Chondrocyte (in vitro differentiated cells): ENCODE measurements around the gene ELFN2. TPM values are rescaled to one million over a fixed set of nuclear protein-coding genes. Genes with fewer than 3 reads are reported as not detected.

Experiments used
- DNase-seq: peaks from one replicate; pipeline ENCODE4 v3.0.0; 2021; ENCODE audit warnings: mixed read lengths, low spot score
- H3K27ac Mint-ChIP-seq: one replicate; pipeline ENCODE4 v1.8.0; 2021; ENCODE audit warnings: mild to moderate bottlenecking, moderate library complexity, mixed read lengths; ENCODE audit not compliant: unreplicated experiment
- H3K27me3 Mint-ChIP-seq: 2 replicates; pipeline ENCODE4 v1.8.0; 2021; ENCODE audit warnings: low read depth, mixed read lengths
- H3K36me3 Mint-ChIP-seq: 2 replicates; pipeline ENCODE4 v1.8.0; 2021; ENCODE audit warnings: low read depth, mixed read lengths
- H3K4me1 Mint-ChIP-seq: 2 replicates; pipeline ENCODE4 v1.8.0; 2021; ENCODE audit warnings: low read depth, mild to moderate bottlenecking, mixed read lengths
- H3K4me3 Mint-ChIP-seq: one replicate; pipeline ENCODE4 v1.8.0; 2021; ENCODE audit warnings: mild to moderate bottlenecking, moderate library complexity, mixed read lengths; ENCODE audit not compliant: unreplicated experiment
- H3K9me3 Mint-ChIP-seq: 2 replicates; pipeline ENCODE4 v1.8.0; 2021; ENCODE audit warnings: low read depth, mixed read lengths
- total RNA-seq: library from RNA; stranded (reverse); gene quantifications from 3 replicates; pipeline ENCODE4 v1.2.1, GENCODE V29; 2021
- TF ChIP-seq, protein P1 (sequence below): fragments of 200-600 bp; sonication (generic); IDR thresholded peaks from 2 replicates; pipeline ENCODE4 v1.5.0; 2021; ENCODE audit warnings: antibody characterized with exemption, mild to moderate bottlenecking, moderate library complexity

Gene ELFN2
- total RNA-seq, 1 donor from 2014 or later = 0.65 TPM

DNA sequence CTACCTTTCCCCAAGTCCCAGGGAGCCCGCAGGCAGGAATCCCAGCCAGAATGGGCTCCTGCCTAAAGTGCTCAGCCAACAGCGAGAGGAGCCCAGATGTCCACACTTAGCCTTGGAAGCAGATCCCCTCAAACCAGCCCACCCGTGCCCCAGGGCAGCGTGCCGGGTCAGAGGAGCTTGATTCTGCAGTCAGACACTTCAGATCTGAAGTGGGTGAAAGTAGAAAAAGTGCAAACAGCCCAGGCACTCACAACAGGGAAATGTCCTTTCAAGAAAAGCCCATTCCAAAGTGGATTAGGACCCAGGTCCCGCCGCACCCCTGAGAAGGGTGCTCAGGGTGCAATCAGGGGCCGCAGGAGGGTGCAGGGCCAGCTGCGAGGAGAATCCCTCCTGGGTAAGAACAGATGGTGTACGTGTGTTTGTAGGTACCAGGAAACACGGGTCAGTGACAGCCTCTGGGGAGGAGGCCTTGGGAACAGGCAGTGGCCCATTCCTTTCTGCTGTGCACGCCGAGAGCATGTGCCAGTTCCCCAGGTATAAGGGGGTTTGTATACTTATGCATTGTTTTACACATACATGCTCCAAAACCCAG, 17.7 kb downstream of the ELFN2 start:
- Mint-ChIP-seq H3K27ac (no peak overlapping the region), H3K27me3 (peaks cover 6% of the 10 kb centered on the region)
- TF ChIP-seq, protein P1, sequence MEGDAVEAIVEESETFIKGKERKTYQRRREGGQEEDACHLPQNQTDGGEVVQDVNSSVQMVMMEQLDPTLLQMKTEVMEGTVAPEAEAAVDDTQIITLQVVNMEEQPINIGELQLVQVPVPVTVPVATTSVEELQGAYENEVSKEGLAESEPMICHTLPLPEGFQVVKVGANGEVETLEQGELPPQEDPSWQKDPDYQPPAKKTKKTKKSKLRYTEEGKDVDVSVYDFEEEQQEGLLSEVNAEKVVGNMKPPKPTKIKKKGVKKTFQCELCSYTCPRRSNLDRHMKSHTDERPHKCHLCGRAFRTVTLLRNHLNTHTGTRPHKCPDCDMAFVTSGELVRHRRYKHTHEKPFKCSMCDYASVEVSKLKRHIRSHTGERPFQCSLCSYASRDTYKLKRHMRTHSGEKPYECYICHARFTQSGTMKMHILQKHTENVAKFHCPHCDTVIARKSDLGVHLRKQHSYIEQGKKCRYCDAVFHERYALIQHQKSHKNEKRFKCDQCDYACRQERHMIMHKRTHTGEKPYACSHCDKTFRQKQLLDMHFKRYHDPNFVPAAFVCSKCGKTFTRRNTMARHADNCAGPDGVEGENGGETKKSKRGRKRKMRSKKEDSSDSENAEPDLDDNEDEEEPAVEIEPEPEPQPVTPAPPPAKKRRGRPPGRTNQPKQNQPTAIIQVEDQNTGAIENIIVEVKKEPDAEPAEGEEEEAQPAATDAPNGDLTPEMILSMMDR = no peak

DNA sequence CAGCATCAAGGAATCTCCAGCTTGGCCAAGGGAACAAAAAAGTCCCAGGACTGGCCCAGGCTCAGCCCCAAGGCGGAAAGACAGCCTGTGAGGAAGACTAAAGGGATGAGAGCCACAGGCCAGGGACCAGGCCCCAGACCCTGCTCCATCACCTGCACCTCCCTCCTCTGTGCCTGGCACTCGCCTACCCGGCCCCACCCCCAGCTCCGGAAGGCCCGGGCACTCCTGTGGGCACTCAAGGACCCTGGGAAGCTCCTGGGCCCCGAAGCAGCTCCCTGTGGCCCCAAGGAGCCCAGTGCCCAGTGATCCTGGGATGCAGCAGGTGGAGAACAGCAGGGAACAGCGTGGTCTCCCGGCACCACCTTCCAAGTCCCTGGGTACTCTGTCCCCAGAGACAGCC, 18.2 kb downstream of the ELFN2 start:
- Mint-ChIP-seq H3K9me3 (no peaks in the 10 kb centered on the region), H3K27me3 (peaks cover 8% of the 10 kb centered on the region), H3K4me1 (no peaks in the 10 kb centered on the region), H3K4me3 (no peak overlapping the region), H3K27ac (no peak overlapping the region), H3K36me3 (no peaks in the 10 kb centered on the region)
- no peak for DNase-seq
- TF ChIP-seq, protein P1 = no peak

More for the DNA sequence above, 17.7 kb downstream of the ELFN2 start:
- Mint-ChIP-seq H3K36me3 (no peaks in the 10 kb centered on the region), H3K9me3 (no peaks in the 10 kb centered on the region), H3K4me3 (no peak overlapping the region), H3K4me1 (no peaks in the 10 kb centered on the region)
- DNase-seq = no peak

DNA sequence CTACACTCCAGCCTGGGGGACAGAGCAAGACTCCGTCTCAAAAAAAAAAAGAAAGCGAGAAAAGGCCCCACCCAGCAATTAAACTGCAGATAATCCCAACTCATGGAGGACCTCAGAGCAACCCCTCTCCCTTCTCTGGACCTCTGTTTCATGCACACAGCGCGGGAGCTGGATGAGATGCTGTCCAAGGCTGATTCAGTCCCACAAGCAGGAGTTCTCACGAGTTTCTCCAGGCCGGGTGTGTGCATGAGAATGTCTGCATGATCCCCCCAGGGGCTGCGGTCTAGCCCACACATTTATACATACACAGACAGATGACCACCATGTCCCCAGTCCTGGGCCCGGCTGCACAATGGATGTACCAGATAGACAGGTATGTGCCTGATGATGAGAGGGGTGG, 19.4 kb downstream of the ELFN2 start:
- Mint-ChIP-seq H3K4me3 (no peak overlapping the region), H3K4me1 (no peaks in the 10 kb centered on the region), H3K27ac (no peak overlapping the region), H3K9me3 (no peaks in the 10 kb centered on the region), H3K36me3 (no peaks in the 10 kb centered on the region), H3K27me3 (peaks cover 11% of the 10 kb centered on the region)
- TF ChIP-seq, protein P1 = no peak
- no peak for DNase-seq

DNA sequence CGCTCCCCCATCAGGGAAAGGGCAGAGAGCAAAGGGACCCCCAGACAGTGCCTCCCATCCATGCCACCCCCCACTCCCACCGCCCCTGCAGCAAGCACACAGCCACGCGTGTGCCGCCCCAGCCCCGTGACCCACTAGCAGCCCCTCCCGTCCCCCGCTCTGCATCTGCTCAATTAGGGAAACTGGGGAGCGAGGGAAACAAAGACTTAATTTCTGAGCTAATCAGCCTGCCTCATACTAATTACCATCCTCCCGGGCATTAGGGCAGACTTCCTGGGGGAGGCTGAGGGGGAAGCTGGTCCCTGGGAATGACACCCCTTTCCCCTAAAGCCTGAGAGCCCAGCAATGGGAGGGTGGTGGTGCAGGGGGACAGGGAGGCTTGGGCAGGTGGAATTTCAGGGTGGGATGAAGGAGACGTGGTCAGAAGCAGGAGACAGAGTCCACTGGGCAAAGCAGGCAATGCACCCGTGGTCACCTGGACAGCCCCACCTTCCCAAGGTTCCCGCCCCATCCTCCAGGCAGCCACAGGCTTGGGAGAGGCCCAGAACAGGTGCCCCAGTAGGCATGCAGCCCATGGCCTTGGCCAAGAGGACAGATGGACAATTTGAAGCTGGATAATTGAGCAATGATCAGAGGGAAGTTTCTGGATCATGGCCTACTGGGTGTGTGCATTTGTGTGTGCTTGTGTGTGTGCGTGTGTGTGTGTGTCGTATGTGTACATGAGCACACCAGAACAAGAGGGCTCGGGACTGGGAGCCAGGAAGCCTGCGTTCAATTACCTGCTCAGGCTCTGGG, 20.6 kb downstream of the ELFN2 start:
- no peaks in the 10 kb centered on the region for H3K9me3 Mint-ChIP-seq
- no peaks in the 10 kb centered on the region for H3K36me3 Mint-ChIP-seq
- H3K4me3 Mint-ChIP-seq = no peak overlapping the region
- TF ChIP-seq, protein P1 = no peak
- H3K27ac Mint-ChIP-seq = no peak overlapping the region
- no peak for DNase-seq
- H3K27me3 Mint-ChIP-seq = peaks cover 13% of the 10 kb centered on the region
- H3K4me1 Mint-ChIP-seq = no peaks in the 10 kb centered on the region

DNA sequence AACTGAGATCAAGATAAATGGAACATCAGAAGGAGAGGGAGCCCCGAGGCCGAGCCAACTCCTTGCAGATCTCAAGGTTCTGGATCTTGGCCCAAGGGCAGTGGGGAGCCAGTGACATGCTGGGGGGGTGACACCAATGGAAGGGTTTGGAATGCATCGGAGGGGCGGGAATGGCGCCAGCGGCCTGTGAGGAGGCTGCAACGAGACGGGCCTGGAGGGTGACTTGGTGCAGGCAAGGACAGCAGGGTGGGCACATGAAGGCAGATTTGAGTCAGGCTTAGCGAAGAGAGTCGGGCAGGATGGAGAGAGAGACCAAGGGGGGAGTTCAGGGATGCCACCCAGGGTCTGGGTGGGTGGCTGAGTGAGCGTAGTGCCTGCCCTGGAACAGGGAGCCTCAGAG, 23.2 kb downstream of the ELFN2 start:
- no peak overlapping the region for H3K27ac Mint-ChIP-seq

More for the DNA sequence above, 23.2 kb downstream of the ELFN2 start:
- TF ChIP-seq, protein P1 = no peak
- H3K4me3 Mint-ChIP-seq = no peak overlapping the region
- no peaks in the 10 kb centered on the region for H3K4me1 Mint-ChIP-seq
- peaks cover 7% of the 10 kb centered on the region for H3K27me3 Mint-ChIP-seq
- no peaks in the 10 kb centered on the region for H3K36me3 Mint-ChIP-seq
- no peak for DNase-seq
- no peaks in the 10 kb centered on the region for H3K9me3 Mint-ChIP-seq
